Embryonic facial prominence (tissue), 1 donor: ENCODE results near the gene TEX2.
"Not testable (repeated sequence)": the region's sequence is repeated elsewhere in the genome, so short reads cannot be mapped to it uniquely, and the experiment has no call there.

Experiments used
- DNase-seq: peaks from one replicate; pipeline ENCODE4 v3.0.0-alpha.2; 2016; ENCODE audit errors: extremely low spot score

The TEX2 gene

GRCh38 chr17:64213995-64214811 is 48.9 kb downstream of the TEX2 start:
- DNase-seq: no peak

- DNase-seq: no peak
These were observed 50.9 kb downstream of the TEX2 start for GRCh38 chr17:64212122-64212521.

- DNase-seq: no peak
These were observed 53.1 kb downstream of the TEX2 start for GRCh38 chr17:64209983-64210382.

GRCh38 chr17:64209356-64209941 is 53.6 kb downstream of the TEX2 start:
- no peak for DNase-seq

DNA sequence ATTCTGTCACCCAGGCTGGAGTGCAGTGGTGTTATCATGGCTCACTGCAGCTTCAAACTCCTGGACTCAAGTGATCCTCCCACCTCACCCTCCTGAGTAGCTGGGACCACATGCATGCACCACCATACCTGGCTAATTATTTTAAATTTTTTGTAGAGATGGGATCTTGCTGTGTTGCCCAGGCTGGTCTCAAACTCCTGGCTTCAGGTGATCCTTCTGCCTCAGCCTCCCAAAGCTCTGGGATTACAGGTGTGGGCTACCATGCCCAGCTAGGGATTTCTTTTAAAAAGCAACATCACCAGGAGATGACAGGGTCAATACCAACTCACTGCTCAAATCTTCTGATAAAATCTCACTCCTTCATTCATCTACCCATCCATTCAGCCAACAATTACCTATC is 54.4 kb downstream of the TEX2 start:
- not testable (repeated sequence) for DNase-seq

DNA sequence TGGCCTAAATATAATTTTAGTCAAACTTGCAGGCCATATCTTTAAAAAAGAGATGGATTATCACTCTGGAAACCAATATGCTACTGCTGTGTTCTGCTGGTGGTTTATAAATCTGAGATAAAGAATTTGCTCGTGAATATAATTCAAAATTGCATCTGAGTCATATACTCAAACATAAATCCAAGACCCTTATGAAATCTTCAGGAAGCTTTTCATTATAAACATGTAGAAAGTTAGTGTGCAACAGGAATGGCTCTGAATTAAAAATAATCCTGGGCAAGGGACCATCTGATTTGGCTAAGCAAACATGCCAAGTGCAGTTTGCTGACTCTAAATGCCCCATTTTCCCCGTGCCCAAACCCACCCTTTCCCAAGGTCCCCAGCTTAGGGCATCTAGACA is 57.3 kb downstream of the TEX2 start:
- no peak for DNase-seq

DNA sequence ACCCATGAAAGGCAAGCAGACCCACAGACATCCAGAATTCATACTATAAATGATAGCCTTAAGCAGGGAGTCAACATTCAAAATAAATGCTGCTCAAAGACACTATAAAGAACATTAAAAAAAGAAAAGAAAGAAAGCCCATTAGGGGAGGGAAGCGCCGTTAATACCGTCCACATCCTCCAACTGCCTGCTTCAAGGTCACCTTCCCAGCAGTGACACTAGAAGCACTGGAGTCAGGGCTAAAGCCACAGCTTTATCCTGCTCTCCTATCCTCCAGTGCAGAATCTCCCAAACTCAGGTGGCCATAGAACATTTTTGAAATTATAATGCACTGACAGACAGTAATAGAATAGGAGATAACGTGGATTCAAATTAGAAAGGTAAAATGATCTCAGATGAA is 59.4 kb downstream of the TEX2 start:
- DNase-seq: no peak

DNA sequence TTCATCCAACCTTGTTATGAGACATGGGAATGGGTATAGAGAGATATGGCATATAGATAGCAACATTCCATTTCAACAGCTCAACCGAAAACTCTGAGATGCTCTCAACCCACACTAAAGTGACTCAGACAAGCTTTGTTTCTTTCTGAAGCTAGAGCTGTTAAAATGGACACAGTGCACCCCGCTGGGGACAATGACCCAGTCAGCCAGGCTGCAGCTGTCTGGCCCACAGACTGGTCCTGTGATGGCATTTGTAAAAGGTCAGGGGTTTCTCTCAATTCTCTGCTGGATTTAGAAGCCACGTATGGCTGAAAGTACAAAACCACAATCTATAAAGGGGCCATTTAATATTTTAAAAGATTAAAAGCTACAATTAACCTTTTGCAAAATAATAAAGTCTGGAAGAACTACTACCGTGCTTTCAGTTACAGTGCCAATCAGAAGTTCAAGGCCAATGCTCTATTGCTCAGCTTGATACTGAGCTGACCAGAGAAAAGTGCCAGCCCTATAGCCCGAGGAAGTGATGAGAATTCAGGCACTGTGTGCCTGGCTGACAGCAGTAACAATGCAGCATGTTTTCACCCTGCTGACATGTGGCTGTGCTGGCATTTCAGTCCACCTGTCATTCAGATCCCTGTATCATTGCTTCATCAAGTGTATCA is 60.2 kb downstream of the TEX2 start:
- no peak for DNase-seq

- no peak for DNase-seq
These were observed 62.7 kb downstream of the TEX2 start for GRCh38 chr17:64200080-64201032.

DNA sequence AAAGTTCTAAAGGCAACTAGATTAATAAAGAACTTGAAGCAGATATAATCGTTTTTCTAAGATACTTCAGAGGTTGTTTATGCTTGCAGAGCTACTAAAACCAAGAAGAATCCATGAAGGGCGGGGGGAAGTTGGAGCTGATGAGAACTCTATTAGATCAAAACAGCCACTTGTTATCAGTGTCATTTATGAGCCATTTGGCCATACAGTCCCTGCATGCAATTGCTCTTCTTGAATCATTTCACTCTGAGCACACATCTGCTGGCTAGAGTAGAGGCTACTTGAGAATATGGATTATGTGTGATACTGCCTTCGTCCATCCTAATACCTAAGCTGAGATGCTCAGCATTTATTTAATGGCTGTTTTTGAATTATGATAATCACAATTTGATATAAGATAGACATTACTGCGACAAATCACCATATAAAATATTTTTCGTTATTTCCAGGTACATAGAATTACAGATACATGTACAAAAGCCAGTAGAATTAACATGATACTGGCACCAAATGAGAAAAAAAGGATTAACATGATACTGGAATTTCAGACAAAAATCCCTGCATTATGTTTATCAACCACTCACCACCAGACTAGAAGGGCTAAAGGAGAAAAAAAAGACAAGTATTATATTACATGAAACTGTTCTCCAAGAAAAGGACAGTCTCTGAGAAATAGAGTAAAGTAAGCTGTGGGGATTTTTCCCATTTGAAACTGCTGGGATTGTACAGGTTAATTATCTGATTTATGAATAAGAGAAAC is 64.5 kb downstream of the TEX2 start:
- no peak for DNase-seq

GRCh38 chr17:64196601-64197000 is 66.5 kb downstream of the TEX2 start:
- no peak for DNase-seq

DNA sequence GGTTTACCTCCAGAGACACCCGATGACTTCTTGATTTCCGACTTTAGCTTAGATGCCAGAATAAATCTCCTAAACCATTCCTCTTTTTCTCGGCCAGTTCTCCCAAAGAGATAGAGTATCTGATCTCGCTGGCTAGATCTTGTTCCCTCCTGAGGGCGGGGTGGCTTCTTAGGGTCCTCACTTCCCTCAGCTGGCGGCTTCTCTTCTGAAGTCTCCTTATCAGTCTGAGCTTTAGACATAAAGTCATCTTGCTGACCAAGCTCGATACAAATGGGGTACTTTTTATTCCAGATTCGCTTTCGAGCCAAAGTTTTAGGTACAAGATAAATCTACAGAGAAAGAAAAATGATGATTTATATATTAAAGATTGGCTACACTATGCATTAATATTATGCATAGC is 69.5 kb downstream of the TEX2 start:
- no peak for DNase-seq

DNA sequence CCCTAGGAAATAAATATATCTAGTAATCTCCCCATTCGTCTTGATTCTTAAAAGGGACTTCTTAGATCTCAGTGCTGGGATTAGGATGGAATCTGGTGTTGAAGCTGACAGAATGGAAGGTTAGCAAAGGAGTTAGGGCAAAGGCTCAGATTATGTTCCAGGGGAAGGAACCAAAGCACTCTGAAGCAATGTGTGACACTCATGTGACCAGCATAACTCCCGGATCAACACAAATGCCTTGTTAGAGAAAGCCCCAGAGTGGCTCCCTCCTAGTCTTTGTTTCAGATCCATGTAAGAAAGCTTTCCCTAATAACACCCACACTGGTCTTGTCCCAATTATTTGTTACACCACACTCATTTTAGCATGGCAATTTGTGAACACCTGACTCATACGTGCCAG is 70.5 kb downstream of the TEX2 start:
- DNase-seq: no peak

DNA sequence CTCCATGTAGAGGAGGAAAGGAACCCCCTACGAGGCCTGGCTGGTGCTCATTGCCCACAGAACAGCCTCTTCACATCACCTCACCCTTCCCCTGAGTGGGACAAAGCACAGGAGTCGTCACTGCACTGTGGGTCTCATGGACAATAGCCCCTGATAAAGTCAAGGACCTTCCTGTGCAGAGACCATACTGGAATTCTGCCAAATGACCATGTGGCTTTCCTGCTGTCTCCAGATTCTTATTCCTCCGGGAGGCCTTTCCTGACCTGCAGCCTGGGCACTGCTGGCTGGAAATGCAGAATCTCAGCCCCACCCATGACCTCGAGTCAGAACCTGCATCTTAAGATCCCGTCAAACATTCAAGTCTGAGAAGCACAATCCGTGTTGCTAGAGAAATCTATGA is 72.6 kb downstream of the TEX2 start:
- DNase-seq: no peak

GRCh38 chr17:64188088-64188487 is 75.0 kb downstream of the TEX2 start:
- DNase-seq: no peak

DNA sequence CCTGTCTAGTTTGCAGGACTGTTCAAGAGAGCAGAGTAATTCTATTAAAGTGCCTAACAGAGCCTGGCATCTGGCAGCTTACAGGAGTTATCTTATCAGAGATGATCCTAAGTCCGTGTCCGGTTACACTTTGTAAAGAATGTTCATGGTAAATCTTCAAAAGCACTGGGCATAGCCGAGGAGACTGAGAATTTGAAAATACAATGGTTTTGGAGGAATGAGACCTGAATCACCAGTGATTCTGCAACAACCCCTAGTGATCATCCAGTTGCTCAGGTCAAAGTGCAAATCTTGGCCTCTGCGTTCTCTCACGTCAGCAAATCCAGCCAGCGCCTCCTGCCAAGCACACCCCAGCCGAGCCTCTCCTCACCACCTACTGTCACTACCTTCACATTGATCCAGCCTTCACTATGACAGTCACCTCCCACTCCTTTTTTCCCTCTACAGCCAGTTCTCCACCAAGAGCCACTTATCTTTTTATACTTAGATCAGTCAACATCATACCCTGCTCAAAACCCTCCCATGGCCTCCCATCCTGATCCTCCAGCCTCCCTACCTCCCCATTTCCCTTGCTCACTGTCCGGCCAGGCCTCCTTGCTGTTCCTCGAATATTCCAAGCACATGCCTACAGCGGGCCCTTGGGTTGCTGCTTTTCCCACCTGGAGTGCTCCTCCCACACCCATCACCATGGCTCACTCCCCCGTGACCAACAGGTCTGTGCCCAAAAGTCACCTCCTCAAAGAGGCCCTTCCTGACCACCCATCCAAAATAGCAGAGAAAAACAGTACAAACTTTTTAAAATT is 75.8 kb downstream of the TEX2 start:
- DNase-seq: no peak

- DNase-seq: no peak
These were observed 76.6 kb downstream of the TEX2 start for GRCh38 chr17:64186171-64187092.

- DNase-seq: not testable (repeated sequence)
These were observed 77.5 kb downstream of the TEX2 start for GRCh38 chr17:64185557-64185956.

DNA sequence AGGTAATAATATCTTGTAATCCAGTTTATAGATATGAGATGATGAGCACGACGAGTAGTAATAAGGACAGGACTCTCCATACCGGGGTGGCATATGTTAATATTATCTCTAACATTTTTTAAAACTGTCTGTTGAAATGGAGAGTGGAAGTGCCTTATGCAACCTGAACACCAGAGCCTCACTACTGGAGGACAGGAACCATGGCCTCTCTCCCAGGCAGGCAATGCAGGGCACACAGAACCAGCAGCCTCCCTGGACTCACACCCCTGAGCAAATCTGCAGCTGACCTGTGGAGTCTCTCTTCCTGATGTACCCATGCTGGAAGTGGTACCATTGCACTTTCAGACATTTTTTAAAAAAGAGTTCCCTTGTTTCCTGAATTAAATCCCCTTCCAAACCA is 78.0 kb downstream of the TEX2 start:
- no peak for DNase-seq
